ENCODE measurements around the gene ZNF738. TPM values are rescaled to one million over a fixed set of nuclear protein-coding genes. Genes with fewer than 3 reads are reported as not detected.
A peak's percentile ranks its signal among the peaks of the same experiment; 100 is the strongest.

Gene ZNF738
- total RNA-seq, 4 donors from 2014 or later: 2.7 to 4.8 (median 3.0) TPM

DNA sequence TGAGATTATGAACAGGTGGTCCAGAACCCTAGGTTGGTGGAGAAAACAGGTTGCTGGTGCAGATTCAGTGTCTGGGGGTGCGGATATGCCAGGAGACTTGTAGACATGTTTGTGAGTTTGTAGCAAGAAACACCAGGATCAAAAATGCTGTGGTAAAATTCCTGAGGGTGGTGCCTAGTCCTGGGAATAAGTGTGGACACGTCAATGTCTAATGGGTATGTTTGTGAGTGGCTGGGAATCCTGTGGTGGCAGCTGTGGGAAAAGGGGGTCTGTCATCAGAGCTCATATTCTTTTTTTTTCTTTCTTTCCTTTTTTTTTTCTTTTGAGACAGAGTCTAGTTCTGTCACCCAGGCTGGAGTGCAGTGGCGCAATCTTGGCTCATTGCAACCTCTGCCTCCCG is 36.8 kb upstream of the ZNF738 start:
- no peaks in the 10 kb centered on the region for H3K9me3 ChIP-seq
- 52% methylated on average over 4 of the region's 4 CpGs for WGBS
- intact Hi-C loops (cut with DNase I): no loop called here
- H3K4me3 ChIP-seq: no peak overlapping the region
- no peak for TF ChIP-seq POLR2A (IDR thresholded peaks at IDR 0.05; ENCODE audit: low read depth)
- TF ChIP-seq POLR2AphosphoS5 (IDR thresholded peaks at IDR 0.05): no peak
- H3K4me1 ChIP-seq: peaks cover 15 to 60% (median 49%) of the 10 kb centered on the region in 4 donors
- H3K27me3 ChIP-seq: no peaks in the 10 kb centered on the region
- DNase-seq (ENCODE audit: extremely low spot score): no peak
- H3K36me3 ChIP-seq: peaks cover 0 to 13% (median 9%) of the 10 kb centered on the region in 4 donors
- H3K27ac ChIP-seq (replicated peaks in 1 of 4): peak overlapping the region; percentile 61 to 80 (median 67)

DNA sequence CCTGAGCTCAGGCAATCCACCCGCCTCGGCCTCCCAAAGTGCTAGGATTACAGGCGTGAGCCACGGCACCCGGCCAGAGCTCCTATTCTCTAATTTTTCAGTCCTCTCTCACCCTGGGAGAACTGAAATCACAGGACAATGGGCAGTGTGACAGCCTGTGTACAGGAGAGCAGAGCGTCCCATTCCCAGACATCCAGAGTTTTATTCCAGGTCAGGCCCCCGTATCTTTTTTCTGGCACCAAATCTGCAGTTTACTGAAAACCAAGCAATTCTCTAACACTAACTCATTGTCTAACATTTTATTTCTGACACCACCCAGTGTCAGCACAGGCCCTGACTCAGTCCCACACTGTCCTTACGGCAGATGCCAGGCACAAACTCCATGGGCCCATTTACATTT is 36.3 kb upstream of the ZNF738 start:
- peak overlapping the region; percentile 61 to 80 (median 67) for H3K27ac ChIP-seq (replicated peaks in 1 of 4)
- intact Hi-C loops (cut with DNase I): no loop called here
- H3K36me3 ChIP-seq: peaks cover 0 to 18% (median 9%) of the 10 kb centered on the region in 4 donors
- H3K9me3 ChIP-seq: no peaks in the 10 kb centered on the region
- no peak for DNase-seq (ENCODE audit: extremely low spot score)
- TF ChIP-seq EP300 (IDR thresholded peaks at IDR 0.05): no peak
- TF ChIP-seq POLR2AphosphoS5 (IDR thresholded peaks at IDR 0.05): peak; percentile 24 to 49
- TF ChIP-seq, protein P1, sequence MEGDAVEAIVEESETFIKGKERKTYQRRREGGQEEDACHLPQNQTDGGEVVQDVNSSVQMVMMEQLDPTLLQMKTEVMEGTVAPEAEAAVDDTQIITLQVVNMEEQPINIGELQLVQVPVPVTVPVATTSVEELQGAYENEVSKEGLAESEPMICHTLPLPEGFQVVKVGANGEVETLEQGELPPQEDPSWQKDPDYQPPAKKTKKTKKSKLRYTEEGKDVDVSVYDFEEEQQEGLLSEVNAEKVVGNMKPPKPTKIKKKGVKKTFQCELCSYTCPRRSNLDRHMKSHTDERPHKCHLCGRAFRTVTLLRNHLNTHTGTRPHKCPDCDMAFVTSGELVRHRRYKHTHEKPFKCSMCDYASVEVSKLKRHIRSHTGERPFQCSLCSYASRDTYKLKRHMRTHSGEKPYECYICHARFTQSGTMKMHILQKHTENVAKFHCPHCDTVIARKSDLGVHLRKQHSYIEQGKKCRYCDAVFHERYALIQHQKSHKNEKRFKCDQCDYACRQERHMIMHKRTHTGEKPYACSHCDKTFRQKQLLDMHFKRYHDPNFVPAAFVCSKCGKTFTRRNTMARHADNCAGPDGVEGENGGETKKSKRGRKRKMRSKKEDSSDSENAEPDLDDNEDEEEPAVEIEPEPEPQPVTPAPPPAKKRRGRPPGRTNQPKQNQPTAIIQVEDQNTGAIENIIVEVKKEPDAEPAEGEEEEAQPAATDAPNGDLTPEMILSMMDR (IDR thresholded peaks at IDR 0.05): no peak
- H3K4me3 ChIP-seq: no peak overlapping the region
- H3K27me3 ChIP-seq: no peaks in the 10 kb centered on the region
- peaks cover 14 to 60% (median 48%) of the 10 kb centered on the region in 4 donors for H3K4me1 ChIP-seq
- WGBS: 56% methylated on average over 3 of the region's 8 CpGs

DNA sequence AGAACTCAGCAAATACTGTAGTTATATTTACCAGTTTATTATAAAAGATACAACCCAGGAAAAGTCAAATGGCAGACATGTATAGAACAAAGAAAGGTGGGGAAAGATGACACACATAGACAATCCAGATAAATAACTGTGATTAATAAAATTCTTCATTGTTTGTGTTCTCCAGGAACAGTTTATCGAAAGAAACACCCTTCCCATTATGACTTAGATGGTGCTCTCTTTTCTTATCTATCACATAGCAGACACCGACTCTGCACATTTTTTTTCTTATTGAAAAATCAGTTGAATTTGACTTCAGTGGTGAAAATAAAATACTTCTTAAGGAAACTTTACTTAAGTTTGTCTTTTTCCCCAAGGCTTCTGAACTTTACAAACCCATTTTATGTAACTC is 35.8 kb upstream of the ZNF738 start:
- intact Hi-C loops (cut with DNase I): no loop called here
- WGBS: 78% methylated on average over 2 of the region's 2 CpGs
- Histone ChIP-seq H3K36me3 (peaks cover 0 to 19% (median 9%) of the 10 kb centered on the region in 4 donors), H3K4me1 (peaks cover 13 to 60% (median 48%) of the 10 kb centered on the region in 4 donors), H3K27ac (replicated peaks in 1 of 4) (peak overlapping the region; percentile 61 to 80 (median 67)), H3K27me3 (no peaks in the 10 kb centered on the region), H3K9me3 (no peaks in the 10 kb centered on the region), H3K4me3 (no peak overlapping the region)
- TF ChIP-seq POLR2A (IDR thresholded peaks at IDR 0.05; ENCODE audit: low read depth): no peak
- TF ChIP-seq EP300 (IDR thresholded peaks at IDR 0.05): no peak
- no peak for TF ChIP-seq POLR2AphosphoS5 (IDR thresholded peaks at IDR 0.05)
- TF ChIP-seq, protein P1 (IDR thresholded peaks at IDR 0.05): no peak
- DNase-seq (ENCODE audit: extremely low spot score): no peak

DNA sequence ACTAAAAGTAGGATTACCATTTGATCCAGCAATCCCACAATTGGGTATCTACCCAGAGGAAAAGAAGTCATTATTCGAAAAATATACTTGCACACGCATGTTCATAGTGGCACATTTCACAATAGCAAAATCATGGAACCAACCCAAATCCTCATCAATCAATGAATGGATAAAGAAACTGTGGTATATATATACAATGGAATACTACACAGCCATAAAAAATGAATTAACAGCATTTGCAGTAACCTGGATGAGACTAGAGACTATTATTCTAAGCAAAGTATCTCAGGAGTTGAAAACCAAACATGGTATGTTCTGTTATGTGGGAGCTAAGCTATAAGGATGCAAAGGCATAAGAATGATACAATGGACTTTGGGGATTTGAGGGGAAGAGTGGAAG is 32.6 kb upstream of the ZNF738 start:
- DNase-seq (ENCODE audit: extremely low spot score): no peak
- H3K9me3 ChIP-seq: no peaks in the 10 kb centered on the region
- TF ChIP-seq POLR2A (IDR thresholded peaks at IDR 0.05; ENCODE audit: low read depth) (no peak), POLR2AphosphoS5 (IDR thresholded peaks at IDR 0.05) (no peak), EP300 (IDR thresholded peaks at IDR 0.05) (no peak)
- TF ChIP-seq, protein P1 (IDR thresholded peaks at IDR 0.05): no peak
- H3K36me3 ChIP-seq: peaks cover 0 to 17% (median 9%) of the 10 kb centered on the region in 4 donors
- intact Hi-C loops (cut with DNase I): no loop called here
- WGBS: 95% methylated on average over 2 of the region's 2 CpGs
- no peak overlapping the region for H3K27ac ChIP-seq (replicated peaks in 1 of 4)
- no peaks in the 10 kb centered on the region for H3K27me3 ChIP-seq
- H3K4me3 ChIP-seq: no peak overlapping the region
- H3K4me1 ChIP-seq: peaks cover 19 to 51% (median 45%) of the 10 kb centered on the region in 4 donors

DNA sequence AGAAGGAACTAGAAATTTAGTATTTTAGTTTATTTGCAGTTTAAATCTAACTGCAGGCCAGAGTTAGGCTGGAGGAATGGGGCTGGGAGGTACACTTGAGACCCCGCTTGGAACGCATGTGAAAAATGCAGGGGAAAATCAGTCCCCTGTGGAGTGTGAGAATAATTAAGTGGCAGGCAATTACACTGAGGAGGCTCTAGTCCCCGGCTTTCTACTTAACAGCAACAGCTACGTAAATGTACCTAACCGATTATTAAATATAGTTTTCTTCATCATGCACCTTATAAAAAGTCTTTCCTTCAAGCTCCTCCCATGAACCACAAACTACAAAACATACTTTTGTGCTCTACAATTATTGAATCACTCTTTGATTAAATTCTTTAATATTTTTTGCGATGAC is 30.4 kb upstream of the ZNF738 start:
- no peaks in the 10 kb centered on the region for H3K27me3 ChIP-seq
- intact Hi-C loops (cut with DNase I): loop anchor here (2.0 kb wide), 1 partner anchor 68 kb away; the partner anchor contains the start of gene ZNF493
- WGBS: 4% methylated on average over 6 of the region's 6 CpGs

More for the DNA sequence above, 30.4 kb upstream of the ZNF738 start:
- TF ChIP-seq, protein P1 (IDR thresholded peaks at IDR 0.05): no peak
- TF ChIP-seq POLR2AphosphoS5 (IDR thresholded peaks at IDR 0.05): no peak
- no peak for DNase-seq (ENCODE audit: extremely low spot score)
- H3K36me3 ChIP-seq: peaks cover 0 to 17% (median 9%) of the 10 kb centered on the region in 4 donors
- H3K27ac ChIP-seq (replicated peaks in 1 of 4): peak overlapping the region; percentile 93 to 98 (median 97)
- H3K4me1 ChIP-seq: peaks cover 12 to 29% (median 22%) of the 10 kb centered on the region in 4 donors
- H3K4me3 ChIP-seq: peak overlapping the region; percentile 70 to 92 (median 80)
- no peaks in the 10 kb centered on the region for H3K9me3 ChIP-seq
